Osteoblast (primary cell): ENCODE measurements around the gene SVOP. TPM values are rescaled to one million over a fixed set of nuclear protein-coding genes. Genes with fewer than 3 reads are reported as not detected.
"Not testable (repeated sequence)": the region's sequence is repeated elsewhere in the genome, so short reads cannot be mapped to it uniquely, and the experiment has no call there.

Experiments
- DNase-seq: peaks from one replicate; pipeline ENCODE4 v3.0.0; 2011; ENCODE audit warnings: low spot score, mixed read lengths; ENCODE audit not compliant: insufficient read length; ENCODE audit errors: missing footprints
- H2AFZ ChIP-seq: 2 replicates; pipeline ENCODE4 v1.6.0; 2011; ENCODE audit warnings: mild to moderate bottlenecking, low read length
- H3K27ac ChIP-seq: 2 replicates; pipeline ENCODE4 v1.5.1; 2011; ENCODE audit warnings: mild to moderate bottlenecking, low read depth, low read length, moderate library complexity
- H3K27me3 ChIP-seq: 2 replicates; pipeline ENCODE4 v1.6.0; 2012; ENCODE audit warnings: mild to moderate bottlenecking, control low read depth, inconsistent platforms, low read length, moderate library complexity; ENCODE audit not compliant: insufficient read depth
- H3K36me3 ChIP-seq: 2 replicates; pipeline ENCODE4 v1.5.1; 2011; ENCODE audit warnings: mild to moderate bottlenecking, low read length, control low read depth, moderate library complexity; ENCODE audit not compliant: insufficient read depth
- H3K4me1 ChIP-seq: 2 replicates; pipeline ENCODE4 v1.5.1; 2011; ENCODE audit warnings: mild to moderate bottlenecking, low read length, control low read depth, moderate library complexity; ENCODE audit not compliant: insufficient read depth
- H3K4me2 ChIP-seq: 2 replicates; pipeline ENCODE4 v1.6.0; 2011; ENCODE audit warnings: mild to moderate bottlenecking, low read length; ENCODE audit not compliant: insufficient read depth
- H3K4me3 ChIP-seq: fragments of 200-600 bp; sonication (generic); 3 replicates; pipeline ENCODE4 v1.5.1; 2012; ENCODE audit warnings: mild to moderate bottlenecking, low read length, inconsistent platforms; ENCODE audit not compliant: insufficient read depth
- H3K79me2 ChIP-seq: 2 replicates; pipeline ENCODE4 v1.6.0; 2012; ENCODE audit warnings: mild to moderate bottlenecking, low read length, control low read depth, inconsistent platforms; ENCODE audit not compliant: insufficient read depth
- H3K9me3 ChIP-seq: 2 replicates; pipeline ENCODE4 v1.5.1; 2011; ENCODE audit warnings: low read depth, low read length, control low read depth
- H4K20me1 ChIP-seq: 2 replicates; pipeline ENCODE4 v1.6.0; 2012; ENCODE audit warnings: mild to moderate bottlenecking, low read length, control low read depth; ENCODE audit not compliant: insufficient read depth
- CTCF ChIP-seq: IDR thresholded peaks from 2 replicates; pipeline ENCODE4 v1.5.1; 2011; ENCODE audit warnings: mild to moderate bottlenecking, low read depth, low read length, moderate library complexity; ENCODE audit errors: extremely low read depth
- total RNA-seq: library from RNA; depleted of rRNA; stranded (reverse); fragments of >200 nt; gene quantifications from 2 replicates; pipeline ENCODE4 v1.2.3, GENCODE V29; 2012

The SVOP gene
- total RNA-seq, 1 donor: not detected

- no peaks in the 10 kb centered on the region for H3K9me3 ChIP-seq
- H3K4me2 ChIP-seq: no peak overlapping the region
- no peak overlapping the region for H3K27ac ChIP-seq
- H3K4me1 ChIP-seq: peaks cover 7% of the 10 kb centered on the region
- no peaks in the 10 kb centered on the region for H4K20me1 ChIP-seq
- H3K79me2 ChIP-seq: peaks cover 19% of the 10 kb centered on the region
- H3K4me3 ChIP-seq: no peak overlapping the region
- H3K27me3 ChIP-seq: no peaks in the 10 kb centered on the region
- peaks cover 9% of the 10 kb centered on the region for H3K36me3 ChIP-seq
- H2AFZ ChIP-seq: no peak overlapping the region
- DNase-seq: no peak
- TF ChIP-seq CTCF: no peak
These were observed 36.0 kb upstream of the SVOP start for GRCh38 chr12:109056891-109057290.

GRCh38 chr12:109054520-109054919 lies 33.7 kb upstream of the SVOP start:
- no peak overlapping the region for H3K4me3 ChIP-seq

GRCh38 chr12:109054124-109054513 lies 33.3 kb upstream of the SVOP start:
- H3K4me1 ChIP-seq, H4K20me1 ChIP-seq, H3K9me3 ChIP-seq, DNase-seq, H2AFZ ChIP-seq, H3K36me3 ChIP-seq, H3K4me3 ChIP-seq, H3K27me3 ChIP-seq, H3K27ac ChIP-seq: not testable (repeated sequence)
- peaks cover 19% of the 10 kb centered on the region for H3K79me2 ChIP-seq
- H3K4me2 ChIP-seq: peak overlapping the region; percentile 94

More at GRCh38 chr12:109054520-109054919, 33.7 kb upstream of the SVOP start:
- Histone ChIP-seq H4K20me1 (no peaks in the 10 kb centered on the region), H3K27me3 (no peaks in the 10 kb centered on the region), H3K4me2 (no peak overlapping the region), H2AFZ (no peak overlapping the region), H3K9me3 (no peaks in the 10 kb centered on the region), H3K27ac (no peak overlapping the region), H3K79me2 (peaks cover 19% of the 10 kb centered on the region), H3K4me1 (peaks cover 7% of the 10 kb centered on the region), H3K36me3 (peaks cover 6% of the 10 kb centered on the region)
- no peak for DNase-seq
- no peak for TF ChIP-seq CTCF

GRCh38 chr12:109053382-109054123 lies 32.7 kb upstream of the SVOP start:
- H2AFZ ChIP-seq: peak overlapping the region; percentile 100
- H3K79me2 ChIP-seq: peaks cover 19% of the 10 kb centered on the region
- H4K20me1 ChIP-seq: no peaks in the 10 kb centered on the region
- peak overlapping the region; percentile 97 for H3K4me3 ChIP-seq
- peak overlapping the region; percentile 52 for H3K27ac ChIP-seq
- no peaks in the 10 kb centered on the region for H3K9me3 ChIP-seq
- DNase-seq: peak; percentile 19
- no peaks in the 10 kb centered on the region for H3K27me3 ChIP-seq
- TF ChIP-seq CTCF: no peak
- peaks cover 7% of the 10 kb centered on the region for H3K4me1 ChIP-seq
- peak overlapping the region; percentile 94 for H3K4me2 ChIP-seq
- H3K36me3 ChIP-seq: no peaks in the 10 kb centered on the region
